Skin of body (tissue), 2 donors: ENCODE data around the gene EN1. TPM values are rescaled to one million over a fixed set of nuclear protein-coding genes. Genes with fewer than 3 reads are reported as not detected.

Source experiments
- DNase-seq: peaks from one replicate; lab custom pipeline; 2025; lab: John Stamatoyannopoulos, UW
- total RNA-seq: library from RNA; depleted of rRNA; stranded (reverse); fragments of >200 nt; gene quantifications from one replicate; pipeline ENCODE4 v1.2.3, GENCODE V29; 2014

EN1 gene
- total RNA-seq, 1 donor from 2014 or later: 12.0 TPM

DNA sequence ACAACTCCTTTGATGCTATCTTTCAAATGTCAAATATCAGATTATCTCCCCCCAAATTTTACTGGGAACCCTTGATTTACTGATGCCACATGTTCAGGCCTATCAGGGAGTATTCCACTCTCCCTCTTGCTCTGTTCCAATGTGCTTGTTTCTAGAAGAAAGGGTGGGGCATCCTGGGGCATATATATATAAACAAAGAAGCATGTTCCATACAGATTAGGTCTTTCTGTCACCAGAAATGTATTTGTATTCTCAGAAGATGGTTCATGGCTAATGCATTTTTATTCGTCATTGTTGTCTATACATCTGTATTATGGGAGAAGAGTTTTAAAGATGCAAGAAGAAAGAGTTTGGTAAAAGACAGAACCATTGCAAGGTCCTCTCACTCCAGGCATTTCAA, 24.9 kb downstream of the EN1 start:
- DNase-seq: no peak

GRCh38 chr2:118822015-118822414, 25.4 kb downstream of the EN1 start:
- DNase-seq: no peak

DNA sequence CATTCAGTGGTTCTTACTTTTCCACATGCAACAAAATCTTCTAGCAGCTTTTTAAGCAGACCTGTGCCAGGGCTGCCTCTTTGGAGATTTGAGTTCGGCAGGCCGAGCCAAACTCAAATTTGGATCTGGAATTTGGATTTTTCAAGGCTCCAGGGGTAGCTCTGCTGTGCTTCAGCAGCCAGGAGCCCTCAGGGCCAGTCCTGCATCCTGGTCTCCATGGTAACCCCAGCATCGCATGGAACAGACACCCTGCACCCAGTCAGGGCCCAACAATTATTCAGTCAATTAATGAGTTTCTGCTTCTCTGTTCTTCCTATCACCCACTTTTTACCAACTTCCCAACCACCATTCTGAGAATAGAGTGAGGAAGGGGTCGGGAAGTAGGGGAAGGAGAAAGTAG, 30.0 kb downstream of the EN1 start:
- no peak for DNase-seq

GRCh38 chr2:118816669-118817068, 30.8 kb downstream of the EN1 start:
- no peak for DNase-seq

GRCh38 chr2:118815731-118816130, 31.7 kb downstream of the EN1 start:
- no peak for DNase-seq

- no peak for DNase-seq
These were observed 32.1 kb downstream of the EN1 start for GRCh38 chr2:118815314-118815713.

DNA sequence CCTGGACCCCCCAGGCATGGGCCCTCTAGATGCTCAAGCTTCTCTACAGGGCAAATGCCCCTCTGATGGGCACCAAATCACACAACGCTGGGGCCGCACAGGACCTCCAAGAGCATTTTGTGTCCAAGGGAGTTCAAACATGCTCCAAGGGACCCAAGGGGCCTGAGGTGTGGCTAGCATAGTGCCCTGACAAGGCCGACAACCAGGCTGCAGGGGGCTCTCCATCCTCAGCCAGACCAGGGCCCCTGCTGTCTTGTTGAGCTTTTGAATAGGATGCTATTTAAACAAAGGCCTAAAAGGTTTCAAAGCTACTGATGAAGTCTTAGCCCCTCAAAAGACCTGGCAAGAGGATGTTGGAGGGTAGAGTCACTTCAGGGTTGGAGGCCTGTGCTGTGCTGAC, 33.1 kb downstream of the EN1 start:
- no peak for DNase-seq

DNA sequence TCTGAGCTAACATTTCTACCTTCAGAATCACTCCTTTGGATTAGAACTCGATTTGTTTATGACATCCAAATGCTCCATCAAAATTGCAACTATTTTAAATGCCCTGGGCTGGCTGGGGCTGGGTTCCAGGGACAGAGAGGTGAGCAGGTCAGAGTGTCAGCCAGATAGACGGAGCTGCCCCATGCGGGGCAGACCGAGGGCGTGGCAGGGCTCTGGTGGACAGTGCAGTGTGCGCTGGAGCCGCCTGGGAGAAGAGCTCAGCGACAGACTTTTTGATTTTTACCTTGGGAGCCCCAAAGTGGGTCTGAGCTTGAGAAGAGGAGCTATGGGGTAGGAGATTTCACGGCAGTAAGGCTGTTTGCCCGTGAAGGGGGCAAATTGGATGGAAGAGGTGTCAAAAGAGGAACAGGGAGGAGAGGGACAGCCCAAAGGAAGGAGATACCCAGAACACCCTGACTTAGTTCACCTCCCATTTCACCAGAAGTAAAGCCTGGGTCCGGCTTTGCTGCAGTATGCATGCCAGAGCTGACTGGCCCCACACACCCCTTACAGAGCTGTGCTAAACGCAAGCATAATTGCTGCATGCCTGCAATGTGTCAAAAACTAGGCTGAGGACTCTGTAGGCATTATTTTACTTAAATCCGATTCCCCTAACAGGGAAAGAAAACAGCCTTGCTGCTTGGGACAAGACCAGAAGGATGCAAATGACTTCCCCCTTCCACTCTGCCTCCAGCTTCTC, 33.7 kb downstream of the EN1 start:
- no peak for DNase-seq

DNA sequence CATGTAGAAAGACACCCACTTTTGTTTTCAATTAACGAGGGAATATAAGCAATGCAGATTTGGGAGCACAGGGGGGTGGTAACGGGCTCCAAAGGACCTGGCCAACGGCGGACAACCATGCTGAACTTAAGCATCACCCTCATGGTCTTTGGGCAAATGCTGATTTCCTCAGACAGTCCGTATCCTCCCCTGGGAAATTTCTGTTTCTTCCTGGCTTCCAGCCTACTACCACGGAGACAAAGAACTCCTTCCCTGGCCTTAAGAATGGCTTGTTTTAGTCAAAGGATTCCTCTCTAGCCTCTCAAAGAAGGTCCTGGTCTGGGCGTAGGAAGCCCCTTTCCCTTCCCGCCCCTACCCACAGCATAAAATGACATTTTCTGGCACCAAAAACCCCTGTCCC, 34.3 kb downstream of the EN1 start:
- no peak for DNase-seq

- no peak for DNase-seq
These were observed 34.9 kb downstream of the EN1 start for GRCh38 chr2:118812552-118812951.

- no peak for DNase-seq
These were observed 35.8 kb downstream of the EN1 start for GRCh38 chr2:118811514-118812115.

DNA sequence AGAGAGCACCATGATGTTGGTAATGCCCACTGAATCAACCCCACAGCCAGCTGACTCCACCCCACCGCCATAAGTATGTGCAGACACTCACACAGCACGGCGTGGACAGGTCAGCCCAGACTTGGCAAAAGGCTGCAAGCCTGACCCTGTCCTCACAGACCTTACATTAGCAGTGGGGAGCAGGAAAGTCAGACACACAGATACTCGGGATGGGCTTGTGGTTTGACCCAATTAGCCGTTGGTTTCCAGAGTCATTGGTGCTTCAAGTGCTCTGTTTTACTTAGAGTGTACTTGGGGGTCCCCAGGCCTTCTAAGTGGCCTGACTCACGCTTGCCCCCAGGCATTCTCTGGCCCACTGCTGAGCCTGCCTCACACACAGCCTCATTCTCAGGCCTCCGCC, 36.7 kb downstream of the EN1 start:
- no peak for DNase-seq

DNA sequence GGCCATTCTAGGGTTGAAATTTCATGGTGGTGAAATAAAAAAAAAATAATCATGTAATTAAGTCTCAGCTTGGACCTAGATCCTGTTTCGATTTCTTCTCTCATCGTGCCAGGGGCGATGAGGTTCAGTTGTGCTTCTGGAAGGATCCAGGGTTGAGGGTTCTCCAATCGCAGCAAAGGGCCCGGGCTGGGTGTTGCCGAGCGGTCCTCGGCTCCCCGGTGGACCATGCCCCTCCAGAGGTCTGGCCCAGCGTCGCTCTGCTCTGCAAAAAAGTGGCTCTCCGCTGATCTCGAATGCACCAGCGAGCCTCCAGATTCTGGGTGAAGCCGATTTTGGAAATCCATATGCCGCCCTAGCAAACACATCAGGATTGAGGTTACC, 39.0 kb downstream of the EN1 start:
- no peak for DNase-seq

DNA sequence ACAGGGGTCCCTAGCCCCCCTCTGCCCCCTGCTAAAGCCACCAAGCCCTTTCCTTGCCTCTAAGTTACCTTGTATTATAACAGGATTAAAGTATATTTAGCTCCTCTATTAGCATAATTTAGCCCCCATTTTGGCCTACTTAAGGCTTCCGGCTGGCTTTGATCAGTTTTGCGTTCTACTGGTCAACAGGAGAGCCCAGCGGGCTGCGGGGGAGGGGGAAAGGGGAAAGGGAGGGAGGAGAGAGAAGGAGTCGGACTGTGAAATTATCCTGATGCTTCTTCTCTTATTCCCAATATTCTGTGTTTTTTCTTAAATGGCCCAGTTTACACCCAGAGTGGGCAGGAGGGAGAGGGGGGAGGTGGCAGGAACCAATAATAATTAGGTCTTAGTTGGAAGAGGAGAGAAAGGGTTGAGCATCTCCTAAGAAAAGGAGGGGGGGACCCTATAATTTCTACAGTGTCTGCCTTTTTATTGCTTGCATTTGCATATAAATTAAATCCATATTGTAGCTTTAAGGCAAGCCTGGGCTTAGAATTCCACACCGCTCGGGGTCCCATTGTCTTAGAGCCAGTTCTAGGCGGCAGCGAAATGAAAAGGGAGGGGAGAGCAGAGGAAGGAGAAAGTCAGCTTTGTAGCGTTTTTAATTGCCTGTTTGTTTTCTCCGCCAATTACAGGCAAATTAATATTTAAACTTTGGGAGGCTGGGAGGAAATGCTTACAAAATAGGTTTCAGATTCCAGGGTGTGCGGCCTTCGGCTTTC, 39.6 kb downstream of the EN1 start:
- DNase-seq: peak; percentile 72

DNA sequence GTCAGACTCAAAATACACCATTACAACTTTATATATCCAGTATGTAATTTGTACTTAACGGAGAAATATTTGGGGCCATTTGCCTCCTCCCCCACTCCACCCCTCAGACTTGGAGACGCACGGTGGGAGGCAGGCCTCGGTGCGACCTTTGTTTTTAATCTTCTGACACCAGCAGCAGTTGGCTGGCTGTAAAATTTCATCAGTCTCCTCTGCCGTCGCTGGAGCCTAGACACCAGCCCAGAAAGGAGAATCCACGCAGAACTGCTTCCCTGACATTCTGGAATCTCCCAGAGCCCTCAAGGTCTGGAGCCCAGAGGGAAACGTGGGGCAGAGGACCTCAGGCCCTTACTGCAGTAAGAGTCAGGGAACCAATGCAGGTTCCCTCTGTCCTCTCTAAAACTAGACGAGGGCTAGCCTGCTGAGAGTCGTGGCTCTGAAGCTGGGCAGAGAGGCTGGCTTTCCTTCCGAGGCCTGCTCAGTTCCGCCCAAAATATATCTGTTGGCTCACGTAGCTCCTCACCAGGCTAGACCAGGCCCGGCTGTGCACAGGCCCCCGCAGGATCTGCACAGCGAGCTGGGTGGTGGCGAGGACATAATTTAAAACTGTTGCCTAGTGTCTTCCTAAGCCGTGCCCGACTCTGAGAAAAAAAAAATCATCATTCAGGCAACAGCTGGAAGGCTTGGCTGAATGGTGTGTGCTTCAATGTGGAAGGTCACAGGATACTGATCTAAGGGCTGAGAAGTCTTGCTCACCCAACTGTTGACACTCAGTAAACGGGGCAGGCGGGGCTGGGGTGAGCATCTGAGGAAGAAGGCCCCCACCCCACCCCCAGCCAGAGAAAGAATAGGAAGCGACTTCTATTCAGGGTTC, 40.4 kb downstream of the EN1 start:
- peak; percentile 8 for DNase-seq

GRCh38 chr2:118805064-118805690, 42.3 kb downstream of the EN1 start:
- peak; percentile 41 for DNase-seq

DNA sequence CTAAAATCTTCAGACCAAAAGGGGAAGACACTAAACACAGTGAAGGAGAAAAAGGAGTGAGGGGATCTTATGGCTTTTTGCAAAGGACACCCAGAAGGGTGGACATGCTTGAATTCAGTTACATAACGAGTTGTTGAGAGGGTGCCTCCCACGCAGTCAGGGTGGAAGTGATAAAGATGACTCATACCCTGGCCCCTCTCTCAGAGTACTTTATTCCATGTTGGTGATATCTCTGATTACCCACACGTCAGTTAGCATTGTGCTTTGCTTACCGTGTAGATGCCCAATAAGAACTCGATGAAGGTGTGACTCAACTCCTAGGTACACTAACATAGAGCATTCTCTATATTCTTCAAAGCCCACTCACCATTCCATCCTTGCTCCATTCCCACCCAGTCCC, 44.4 kb downstream of the EN1 start:
- no peak for DNase-seq

DNA sequence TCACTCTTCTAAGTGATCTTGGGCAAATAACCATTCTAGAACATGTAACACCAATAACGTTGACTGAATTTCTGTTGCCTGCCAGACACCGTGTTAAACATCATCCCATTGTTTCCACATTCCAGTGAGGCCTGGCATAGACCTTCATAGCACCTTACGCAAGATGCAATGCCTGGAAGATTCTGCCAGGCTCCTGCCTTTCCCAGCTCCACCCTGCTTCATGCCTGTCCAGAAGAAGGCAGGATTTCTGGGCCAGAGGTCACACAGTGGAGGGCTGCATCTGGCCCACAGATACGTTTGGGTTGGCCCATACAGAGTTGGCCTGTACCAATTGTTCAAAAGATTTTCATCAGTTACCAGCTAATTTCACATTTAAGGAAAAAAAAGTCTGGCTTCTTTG, 46.3 kb downstream of the EN1 start:
- no peak for DNase-seq

DNA sequence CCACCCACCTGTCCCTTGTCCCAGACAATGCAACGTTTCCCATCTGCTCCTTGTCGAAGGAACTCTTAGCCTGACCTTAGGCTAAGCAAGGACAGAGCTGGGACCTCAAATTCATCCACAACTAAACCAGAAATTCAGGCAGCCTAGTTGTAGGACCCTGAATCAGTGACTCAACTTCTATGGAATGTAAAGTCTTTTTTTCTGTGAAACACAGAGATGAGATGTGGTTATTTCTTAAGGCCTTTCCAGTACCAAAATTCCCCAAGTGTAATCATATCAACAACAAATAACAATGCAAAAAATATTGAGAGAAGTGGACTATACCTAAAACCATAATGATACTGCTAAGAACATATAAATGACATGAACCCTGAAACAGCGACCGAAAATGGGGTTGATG, 46.7 kb downstream of the EN1 start:
- no peak for DNase-seq

DNA sequence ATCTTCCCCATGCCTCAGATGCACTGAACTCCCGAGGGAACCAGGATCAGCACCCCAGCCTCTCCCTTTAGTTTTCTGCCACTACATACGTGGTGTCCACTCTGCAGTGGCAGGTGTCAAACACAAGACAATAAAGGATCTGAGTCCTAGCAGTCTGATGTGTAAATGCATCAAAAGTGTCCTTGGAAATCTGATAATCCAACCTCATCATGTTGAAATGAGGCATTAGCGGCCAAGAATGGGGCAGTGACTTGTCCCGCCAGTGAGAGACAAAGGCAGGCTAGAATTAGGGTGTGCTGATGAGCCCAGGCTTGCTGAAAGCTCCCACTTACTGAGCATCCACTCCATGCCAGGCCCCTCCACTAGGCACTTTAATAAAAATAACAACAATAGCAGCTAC, 52.9 kb downstream of the EN1 start:
- DNase-seq: no peak
